Stimulated activated CD8-positive, alpha-beta memory T cell treated with anti-CD3 and anti-CD28 coated beads, Interleukin-2, amount 100 ng/mL, for 1 hour (primary cell): ENCODE measurements around the gene FGD3.

Experiments used
- DNase-seq, 2 donors: peaks; one replicate each; pipeline ENCODE4 v3.0.0-alpha.2; 2020; ENCODE audit warnings: low read depth in 2 of 2

Gene FGD3

DNA sequence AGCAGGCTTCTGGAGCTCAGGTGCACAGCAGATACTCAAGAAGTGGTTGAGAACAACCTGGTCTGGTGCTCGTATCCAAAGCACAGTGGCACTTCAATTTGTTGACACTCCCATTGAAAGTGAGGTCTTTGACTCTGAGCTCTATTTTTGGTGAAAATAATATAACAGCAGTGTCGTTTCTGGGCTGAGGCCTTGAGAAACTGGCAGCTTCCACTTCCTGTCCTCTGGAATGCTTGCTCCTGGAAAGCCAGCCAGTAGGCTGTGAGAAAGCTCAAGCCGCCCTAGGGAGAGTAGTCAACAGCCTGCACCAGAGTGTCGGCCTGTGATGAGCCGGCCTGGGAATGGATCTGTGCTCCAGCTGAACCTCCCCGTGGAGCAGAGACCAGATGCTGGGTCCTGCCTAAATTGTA, 104.4 kb downstream of the FGD3 start:
- no peak for DNase-seq

DNA sequence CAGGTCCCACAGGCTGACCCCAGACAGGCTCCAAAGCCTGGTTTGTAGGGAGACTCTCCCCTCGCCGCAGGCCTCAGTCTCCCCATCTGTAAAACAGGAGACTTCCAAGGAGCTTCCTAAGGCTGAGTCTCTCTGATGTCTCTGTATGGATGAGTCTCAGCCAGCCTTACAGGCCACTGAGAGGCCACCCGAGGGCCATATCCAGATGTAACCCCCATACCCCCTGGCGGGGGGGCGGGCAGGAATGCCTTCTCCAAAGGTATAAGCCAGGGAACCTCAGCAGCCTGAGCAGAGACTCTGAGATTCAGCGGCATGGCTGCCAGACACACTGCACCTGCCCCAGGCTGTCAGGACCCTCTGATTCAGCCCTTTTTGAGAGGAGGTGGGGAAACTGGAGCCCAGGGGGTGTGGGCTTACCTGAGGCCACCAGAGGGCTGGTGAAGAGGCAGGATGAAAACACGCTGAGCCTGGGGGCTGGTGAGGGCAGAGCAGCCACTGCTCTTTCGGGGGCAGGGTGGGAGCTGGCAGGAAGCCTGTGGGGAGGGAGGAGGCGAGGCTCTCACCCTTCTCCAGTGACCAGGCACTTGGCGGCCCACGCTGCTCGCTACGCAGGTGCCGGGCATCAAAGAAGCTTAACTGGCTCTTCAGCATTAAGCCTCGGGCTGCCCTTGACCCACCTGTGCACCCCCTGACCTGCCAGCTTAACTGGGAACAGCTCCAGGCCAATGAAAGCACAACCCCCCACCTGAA, 105.6 kb downstream of the FGD3 start:
- no peak for DNase-seq

DNA sequence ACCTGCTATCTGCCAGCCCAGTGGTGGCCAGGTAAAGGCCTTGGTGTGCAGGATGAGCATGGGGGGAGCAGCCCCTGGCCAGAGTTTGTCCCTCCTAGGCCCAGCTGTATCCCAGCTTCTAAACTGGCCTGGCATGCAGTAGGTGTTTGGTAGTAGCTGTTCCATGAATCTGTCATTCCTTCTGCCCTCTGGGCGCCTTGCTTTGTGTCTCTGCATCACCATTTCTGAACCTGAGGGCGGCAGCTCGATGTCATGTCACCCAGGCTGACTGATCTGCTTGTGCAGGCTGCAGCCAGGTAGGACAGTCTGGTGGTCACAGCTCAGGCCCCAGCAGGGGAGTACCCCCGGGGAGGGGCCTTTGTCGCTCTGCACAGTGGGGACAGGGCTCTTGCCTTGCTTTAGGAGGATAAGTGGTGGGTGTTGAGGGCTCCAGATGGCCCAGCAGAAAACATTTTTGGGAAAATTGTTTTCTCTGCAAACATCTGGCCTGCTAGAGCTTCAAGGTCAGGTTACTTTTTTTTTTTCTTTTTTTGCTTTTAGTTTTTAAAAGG, 106.5 kb downstream of the FGD3 start:
- DNase-seq: no peak

DNA sequence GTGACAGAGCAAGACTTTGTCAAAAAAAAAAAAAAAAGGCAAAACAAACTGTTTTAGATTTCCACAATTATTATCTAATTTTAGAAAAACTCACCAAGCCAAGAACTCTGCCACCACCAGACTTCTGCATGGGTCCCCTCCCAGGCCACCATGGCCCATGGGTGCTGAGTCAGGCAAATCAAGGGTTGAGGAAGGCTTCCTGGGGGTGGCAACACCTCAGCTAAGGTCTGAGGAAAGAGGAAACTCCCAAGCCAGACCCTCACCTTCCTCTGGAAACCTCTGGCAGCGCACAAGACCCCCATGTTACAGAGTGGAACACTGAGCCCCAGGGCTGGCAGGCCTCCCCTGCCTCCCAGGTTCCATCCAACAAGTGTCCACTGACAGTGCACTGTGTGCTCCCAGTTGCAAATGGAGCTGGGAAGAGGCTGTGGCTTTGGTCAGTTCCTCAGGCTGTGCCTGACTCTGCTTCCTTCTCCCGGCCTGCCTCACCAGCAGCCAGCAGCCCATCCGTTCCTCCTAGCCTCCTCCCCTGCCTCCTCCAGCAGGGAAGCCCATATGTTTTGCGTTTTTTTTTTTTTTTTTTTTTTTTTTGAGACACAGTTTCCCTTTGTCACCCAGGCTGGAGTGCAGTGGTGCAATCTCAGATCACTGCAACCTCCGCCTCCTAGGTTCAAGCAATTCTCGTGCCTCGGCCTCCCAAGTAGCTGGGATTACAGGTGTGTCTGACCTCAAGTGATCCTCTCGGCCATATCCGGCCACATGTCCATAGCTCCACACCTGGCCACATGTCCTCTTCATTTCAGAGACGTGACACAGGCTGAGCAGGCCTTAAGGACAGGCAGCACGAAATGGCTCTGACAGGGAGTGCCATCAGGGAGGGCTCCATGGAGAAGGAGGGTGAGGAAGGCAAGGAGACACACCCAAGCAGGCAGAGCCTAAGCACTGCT, 107.7 kb downstream of the FGD3 start:
- no peak for DNase-seq

DNA sequence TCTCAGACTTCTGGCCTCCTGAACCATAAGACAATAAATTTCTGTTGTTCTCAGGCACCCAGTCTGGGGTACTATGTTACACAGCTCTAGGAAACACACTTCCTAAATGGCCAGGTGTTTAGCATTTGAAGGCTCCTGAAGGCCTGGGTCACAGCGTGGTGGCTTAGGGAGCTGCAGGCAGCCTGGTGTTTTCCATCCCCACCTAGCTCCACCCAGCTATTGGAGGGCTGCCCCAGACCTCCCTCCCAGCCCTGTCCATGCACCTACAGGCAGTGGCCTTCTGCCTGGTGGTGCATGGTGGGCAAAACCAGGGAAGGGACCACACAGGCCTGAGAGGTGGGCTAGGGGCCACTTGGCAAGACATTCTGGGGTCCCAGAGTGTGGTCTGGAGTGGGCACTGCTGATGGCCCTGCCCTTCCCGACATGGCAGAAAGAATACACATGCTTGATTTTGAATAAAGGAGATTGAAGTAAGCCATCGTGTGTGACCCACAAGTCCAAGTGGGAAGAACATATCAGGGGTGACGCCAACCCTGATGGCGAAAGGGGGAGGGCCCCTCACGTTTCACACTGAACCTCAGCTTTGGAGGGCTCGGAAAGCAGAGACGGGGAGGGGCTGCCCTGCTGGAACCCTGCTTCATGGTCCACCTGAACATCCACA, 109.8 kb downstream of the FGD3 start:
- no peak for DNase-seq

DNA sequence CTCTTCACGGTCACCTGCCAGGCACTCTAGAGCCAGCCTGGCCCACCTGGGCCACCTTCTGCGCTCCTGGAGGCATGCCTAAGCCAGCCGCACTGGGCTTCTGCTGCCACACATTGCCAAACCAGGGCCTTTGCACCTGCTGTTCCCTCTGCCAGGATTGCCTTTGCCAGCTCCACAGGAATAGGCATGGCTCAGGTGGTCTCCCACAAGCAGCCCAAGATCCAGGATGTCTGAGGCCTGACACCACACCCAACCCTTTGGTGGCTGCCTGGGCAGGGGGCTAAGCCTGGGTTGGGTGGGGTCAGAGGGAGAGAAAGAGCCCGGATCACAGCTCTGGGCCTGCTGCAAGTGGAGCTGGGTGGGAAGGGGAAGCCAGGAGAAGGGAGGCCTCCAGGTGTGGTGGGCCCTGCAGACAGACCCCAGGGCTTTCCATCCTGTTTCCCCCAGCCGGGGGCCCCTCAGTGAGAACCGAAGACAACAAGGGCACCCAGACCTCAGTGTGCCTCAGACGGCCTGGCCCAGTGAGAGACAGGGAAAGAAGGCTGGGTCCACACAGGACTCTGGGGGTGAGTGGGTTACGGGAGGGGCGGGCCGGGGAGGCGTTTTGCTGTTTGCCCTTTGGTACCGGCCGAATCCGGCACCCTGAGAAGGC, 110.5 kb downstream of the FGD3 start:
- no peak for DNase-seq

DNA sequence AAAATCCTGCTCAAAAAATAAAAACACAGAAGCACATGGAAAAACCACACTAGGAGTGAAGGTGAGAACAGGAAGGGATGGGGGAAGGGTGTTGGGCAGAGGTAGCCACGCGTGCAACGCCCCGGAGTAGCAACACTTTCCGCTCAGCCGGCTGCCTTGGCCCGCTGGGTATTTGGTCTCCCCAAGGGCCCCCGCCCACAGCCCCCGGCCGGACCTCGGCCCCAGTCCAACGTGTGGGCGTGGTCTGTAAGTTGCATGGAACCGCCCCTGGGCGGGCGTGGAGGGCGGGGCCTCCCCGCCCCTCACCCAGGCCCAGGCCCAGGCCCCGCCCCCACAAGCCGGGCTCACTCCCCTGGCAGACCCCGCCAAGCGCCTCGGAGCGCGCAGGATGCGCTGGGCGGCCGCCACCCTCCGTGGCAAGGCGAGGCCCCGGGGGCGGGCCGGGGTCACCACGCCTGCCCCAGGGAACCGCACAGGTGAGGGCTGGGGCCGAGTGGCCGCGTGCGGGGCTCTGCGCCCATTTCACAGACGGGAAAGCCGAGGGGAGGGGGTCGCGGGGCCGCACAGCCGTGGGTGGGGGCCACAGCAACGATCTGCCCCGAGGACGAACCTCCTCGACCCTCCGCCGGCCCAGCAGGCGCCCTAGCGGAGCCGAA, 111.2 kb downstream of the FGD3 start, which contains the start of gene SUSD3:
TSS of gene SUSD3 (plus strand) at position 347 of the 656 bp plus-strand sequence. CDS start at position 389, 42 bp downstream.
- DNase-seq: peak; percentile 21 to 29

DNA sequence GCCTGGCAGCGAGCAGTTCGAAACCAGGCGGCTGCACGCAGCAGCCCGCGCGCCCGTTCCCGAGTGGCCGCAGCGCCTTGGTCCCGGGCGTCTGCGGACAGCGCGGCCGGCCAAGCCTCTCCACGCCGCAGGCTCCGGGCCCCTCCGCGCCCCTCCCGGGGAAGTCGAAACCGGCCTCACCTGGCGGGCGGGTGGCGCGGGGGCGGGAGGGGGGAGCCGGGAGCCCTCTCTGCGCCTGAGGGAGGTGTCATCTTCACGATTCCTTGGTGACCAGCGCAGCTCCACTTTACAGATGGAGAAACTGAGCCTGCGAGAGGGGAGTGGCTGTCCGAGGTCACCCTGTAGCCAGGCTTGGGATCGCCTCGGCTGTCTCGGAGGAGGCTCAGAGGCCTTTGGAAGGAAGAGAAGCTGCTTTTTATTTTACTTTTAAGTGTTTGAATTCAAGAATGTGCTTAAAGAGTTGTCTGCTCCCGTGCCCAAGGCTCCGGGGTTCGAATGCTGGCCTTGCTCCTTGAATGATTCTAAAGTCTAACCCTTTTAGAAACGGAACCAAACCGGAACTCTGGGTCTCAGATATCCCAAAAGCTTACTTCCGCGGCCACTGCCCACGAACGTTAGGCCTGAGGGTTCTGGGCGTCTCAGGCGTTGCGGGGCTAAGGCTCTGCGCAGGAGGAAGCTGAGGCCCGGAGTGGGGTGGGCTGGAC, 111.8 kb downstream of the FGD3 start:
- DNase-seq: no peak

DNA sequence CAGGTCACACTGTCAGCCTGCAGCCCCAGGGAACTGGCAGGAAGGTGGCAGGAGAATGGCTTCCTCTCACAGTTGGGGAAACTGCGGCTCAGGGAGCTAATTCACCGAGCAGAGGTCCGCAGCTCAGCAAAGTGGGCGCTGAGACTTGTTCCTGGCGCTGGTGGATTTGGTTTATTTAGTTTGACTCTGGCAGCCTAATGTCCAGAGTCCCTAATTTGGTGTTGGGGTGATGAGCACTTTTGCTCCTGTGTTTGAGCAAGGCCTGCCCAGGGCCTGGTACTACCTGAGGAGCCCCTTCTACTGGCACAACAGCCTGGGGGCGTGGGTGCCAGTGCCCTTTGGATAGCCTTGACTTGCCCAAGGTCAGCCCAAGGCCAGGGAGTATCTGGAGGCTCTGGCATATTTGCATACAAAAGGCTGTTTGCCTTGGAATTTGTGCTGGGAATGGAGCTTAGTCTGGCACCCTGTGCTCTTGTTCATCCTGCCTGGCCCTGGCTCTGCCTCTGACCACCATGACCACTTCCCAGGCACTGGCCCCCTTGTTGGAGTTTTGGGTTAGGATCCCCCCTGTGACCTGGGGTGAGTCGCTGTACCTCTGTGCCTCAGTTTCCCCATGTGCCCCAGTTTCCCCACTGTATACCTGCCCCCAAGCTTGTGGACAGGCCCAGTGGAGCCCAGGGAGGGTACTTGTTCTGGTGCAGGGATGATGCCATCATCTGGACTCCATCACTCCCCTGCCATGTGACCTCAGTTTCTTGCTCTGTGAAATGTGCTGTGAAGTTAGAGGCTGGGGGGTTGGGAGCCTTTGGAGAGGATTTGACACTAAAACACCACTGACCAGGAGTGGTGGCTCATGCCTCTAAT, 112.6 kb downstream of the FGD3 start:
- no peak for DNase-seq

DNA sequence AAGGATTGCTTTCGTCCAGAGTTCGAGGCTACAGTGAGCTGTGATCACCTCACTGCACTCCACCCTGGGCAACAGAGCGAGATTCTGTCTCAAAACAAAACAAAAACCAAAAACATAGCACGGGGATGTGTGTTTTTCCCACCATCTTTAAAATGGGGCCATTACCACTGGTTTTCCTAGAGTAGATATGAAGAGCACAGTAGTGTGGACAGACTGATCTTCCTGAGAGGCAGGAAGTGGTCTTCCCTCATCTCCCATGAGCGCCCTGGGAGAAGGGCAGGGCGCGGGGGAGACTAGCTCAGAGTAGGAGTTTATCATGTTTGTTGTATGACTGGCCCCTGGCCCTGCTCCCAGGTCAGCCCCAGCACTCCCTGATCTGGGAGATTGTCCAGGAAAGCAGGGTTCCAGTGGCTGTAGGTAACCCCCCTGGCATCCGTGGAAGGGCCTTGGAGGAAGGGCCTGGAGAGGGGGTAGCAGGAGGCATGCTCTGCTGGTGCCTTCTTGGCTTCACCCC, 113.5 kb downstream of the FGD3 start:
- no peak for DNase-seq

DNA sequence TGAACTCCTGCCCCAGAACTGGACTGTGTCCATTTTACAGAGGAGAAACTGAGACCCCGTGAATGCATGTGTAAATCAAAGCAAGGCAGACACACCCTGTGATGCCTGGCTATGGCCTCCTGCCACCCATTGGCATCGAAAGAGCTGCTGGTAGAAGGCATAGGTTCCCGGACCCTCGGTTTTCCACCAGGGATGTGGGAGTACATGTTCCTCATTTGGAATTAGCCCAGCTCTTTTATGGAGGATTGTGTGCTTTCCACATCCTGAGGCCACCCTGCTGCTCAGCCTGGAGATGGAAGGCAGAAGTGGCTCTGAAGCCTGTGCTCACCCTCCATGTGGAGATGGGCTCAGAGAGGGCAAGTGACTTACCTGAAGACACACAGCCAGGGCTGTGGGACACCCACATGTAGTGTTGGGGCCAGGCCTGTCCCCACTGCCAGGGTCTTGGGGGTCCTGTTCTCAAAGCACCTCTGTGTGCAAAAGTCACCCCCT, 114.0 kb downstream of the FGD3 start:
- no peak for DNase-seq

DNA sequence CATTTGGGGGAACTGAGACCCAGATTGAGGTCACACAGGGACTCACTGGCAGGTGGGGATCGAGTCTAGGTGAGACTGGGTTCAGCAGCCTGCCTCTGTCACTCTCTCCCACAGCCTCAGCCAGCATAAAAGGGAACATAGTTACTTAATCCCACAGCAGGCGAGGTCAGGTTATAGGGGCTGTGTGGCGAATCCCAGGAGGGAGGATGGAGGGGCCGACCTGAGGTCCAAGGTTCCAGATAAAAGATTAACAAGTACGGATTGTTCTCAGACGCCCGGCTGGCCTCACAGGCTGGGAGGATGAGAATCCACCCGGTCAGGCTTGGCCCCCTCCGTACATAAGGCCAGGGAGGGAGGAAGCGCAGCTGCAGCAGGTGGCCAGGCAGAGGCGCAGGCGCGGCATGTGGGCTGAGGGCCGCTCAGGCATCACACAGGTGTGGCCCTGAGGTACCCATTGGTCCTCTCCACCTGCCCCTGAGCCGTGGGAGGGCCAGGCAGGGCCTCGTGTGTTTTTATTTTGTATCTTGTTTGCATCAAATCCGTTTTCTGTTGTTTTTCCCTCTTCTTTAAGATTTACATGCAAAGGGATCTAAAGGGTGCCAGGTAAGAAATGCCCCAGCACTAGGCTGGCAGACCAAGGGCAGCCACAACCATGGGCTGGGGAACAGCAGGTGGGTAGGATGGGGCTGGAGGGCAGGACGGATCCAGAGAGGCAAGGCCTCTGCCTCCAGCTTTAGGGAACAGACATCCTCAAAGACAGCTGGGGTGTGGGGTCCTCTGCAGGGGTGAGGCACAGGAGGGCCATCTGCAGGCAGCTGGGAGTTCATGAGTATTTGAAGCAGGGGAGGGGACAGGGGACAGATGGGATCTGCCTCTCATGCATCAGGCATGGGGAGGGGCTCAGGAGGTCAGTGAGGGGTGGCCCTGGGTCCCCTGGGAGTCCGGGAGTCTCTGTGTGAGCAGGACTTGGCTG, 114.8 kb downstream of the FGD3 start:
- DNase-seq: no peak

DNA sequence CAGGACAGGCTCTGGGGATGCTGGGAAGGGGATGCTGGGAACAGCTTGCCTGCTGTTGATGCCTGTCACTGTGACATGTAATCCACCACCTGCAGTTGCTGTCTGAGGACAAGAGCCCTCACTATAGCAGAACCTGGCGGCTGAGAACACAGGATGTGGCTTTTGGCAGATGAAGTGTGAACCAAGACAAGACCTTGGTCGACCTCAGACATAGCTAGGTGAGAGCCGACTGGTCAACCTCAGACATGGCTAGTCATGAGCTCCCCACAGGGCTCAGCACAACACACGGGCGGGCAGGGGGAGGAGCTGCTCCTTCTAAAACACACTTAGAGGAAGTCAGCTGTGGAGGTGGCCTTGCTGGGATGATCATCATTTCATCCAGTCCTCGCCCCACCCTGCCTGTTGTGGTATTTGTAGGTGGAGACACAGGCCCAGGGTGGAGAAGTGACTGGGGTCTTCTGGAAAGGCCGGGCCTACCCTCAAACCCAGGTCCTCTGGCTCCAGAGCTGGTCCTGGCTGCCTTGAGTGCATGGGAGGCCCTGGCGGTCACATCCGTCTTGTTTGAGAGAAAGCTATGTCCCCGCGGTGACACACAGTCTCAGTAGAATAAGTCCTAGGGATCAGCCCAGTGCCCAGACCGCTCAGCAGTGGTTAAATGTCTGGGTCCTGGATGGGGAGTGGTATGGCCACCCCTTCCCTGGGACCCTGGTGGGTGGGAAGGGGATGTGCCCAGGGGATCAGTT, 117.2 kb downstream of the FGD3 start:
- DNase-seq: peak; percentile 67 to 73

DNA sequence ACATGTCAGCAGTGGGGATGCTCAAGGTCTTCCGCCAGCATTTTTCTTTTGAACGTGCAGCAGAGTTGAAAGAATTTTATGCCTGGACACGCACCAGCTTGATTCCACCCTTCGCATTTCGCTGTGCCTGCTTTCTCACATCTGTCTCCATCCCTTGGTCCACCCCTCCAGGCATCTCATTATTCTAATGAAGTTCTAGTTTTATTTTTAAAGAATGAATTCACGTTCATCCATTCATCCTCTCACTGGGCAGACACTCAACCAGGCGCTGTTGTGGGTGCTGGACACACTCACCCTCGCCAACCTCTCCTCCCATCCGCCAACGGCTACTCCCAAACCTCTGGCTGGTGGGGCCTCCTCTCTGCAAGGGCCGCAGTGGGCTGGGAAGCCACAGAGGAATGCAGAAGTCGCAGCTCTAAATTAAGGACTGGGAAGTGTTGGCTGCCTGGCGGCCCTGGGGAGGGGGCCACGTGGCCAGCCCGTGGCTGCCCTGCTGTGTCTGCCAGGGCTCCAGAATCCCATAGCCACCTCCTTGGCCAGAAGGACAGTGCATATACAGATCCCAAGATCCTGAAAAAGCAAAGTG, 117.9 kb downstream of the FGD3 start:
- no peak for DNase-seq

DNA sequence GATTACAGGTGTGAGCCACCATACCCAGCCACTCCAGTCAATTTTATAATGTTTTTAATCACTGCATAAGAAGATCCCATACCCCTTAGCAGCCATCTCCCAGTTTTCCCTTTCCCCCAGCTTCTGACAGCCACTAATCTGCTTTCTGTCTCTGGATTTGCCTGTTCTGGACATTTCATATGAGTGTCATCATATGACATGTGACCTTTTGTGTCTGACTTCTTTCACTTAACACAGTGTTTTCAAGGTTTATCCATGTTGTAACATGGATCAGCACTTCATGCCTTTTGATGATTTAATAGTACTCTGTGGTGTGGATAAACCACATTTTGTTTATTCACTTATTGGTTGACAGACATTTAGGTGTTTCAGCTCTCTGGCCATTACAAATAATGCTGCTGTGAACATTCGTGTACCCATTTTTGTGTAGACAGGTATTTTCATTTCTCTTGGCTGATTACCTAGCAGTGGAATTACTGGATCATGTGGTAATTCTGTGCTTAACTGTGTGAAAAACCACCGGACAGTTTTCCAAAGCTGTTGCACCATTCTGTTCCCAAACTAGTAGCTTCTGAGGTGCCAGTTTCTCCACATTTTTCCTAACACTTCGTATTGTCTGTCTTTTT, 119.8 kb downstream of the FGD3 start:
- DNase-seq: no peak

DNA sequence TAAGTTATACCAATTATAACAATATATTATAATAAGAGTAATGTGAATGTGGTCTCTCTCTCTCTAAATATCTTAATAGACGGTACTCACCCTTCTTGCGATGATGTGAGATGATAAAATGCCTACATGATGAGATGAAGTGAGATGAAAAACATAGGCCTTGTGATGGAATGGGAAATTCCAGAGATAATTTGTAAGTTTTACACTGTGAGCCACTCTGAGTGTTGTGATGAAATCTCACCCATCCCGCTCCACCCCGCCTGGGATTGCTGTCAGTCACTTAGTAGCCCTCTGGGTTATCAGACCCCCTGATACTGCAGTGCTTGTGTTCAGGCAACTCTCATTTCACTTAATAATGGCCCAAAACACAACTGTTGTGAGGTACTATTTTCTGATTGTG, 121.6 kb downstream of the FGD3 start:
- no peak for DNase-seq
